ENCODE results near the gene ARHGEF39. TPM values are rescaled to one million over a fixed set of nuclear protein-coding genes. Genes with fewer than 3 reads are reported as not detected.

The ARHGEF39 gene
- total RNA-seq, 1 experiment from 2014 or later, result 2.5 TPM

- DNase-seq (ENCODE audit: low spot score), result no peak
These were observed 10.9 kb upstream of the ARHGEF39 start for GRCh38 chr9:35675732-35676392.

- DNase-seq (ENCODE audit: low spot score), result no peak
These were observed 10.2 kb upstream of the ARHGEF39 start for GRCh38 chr9:35675204-35675603.

- no peak for DNase-seq (ENCODE audit: low spot score)
These were observed 9.0 kb upstream of the ARHGEF39 start for GRCh38 chr9:35674025-35674361.

- no peak for DNase-seq (ENCODE audit: low spot score)
These were observed 8.4 kb upstream of the ARHGEF39 start, which contains the start of gene CA9 for GRCh38 chr9:35673132-35674024. Gene CA9, plus strand, starts transcription at chr9:35673928. Its CDS starts 32 bp downstream, at chr9:35673960.

GRCh38 chr9:35669331-35670145 lies 4.5 kb upstream of the ARHGEF39 start:
- peak; percentile 69 for DNase-seq (ENCODE audit: low spot score)

GRCh38 chr9:35667939-35668338 lies 2.9 kb upstream of the ARHGEF39 start:
- no peak for DNase-seq (ENCODE audit: low spot score)

- no peak for DNase-seq (ENCODE audit: low spot score)
These were observed 1.6 kb upstream of the ARHGEF39 start for GRCh38 chr9:35666549-35666948.

- no peak for DNase-seq (ENCODE audit: low spot score)
These were observed 1.1 kb upstream of the ARHGEF39 start for GRCh38 chr9:35666045-35666444.

- DNase-seq (ENCODE audit: low spot score), result no peak
These were observed 450 bp upstream of the ARHGEF39 start for GRCh38 chr9:35665471-35665818.

- DNase-seq (ENCODE audit: low spot score), result no peak
These were observed 2.6 kb downstream of the ARHGEF39 start for GRCh38 chr9:35662437-35662836.

GRCh38 chr9:35661756-35662350 lies 3.1 kb downstream of the ARHGEF39 start:
- DNase-seq (ENCODE audit: low spot score), result no peak

- peak; percentile 32 for DNase-seq (ENCODE audit: low spot score)
These were observed 4.0 kb downstream of the ARHGEF39 start for GRCh38 chr9:35660966-35661415.

- peak; percentile 74 for DNase-seq (ENCODE audit: low spot score)
These were observed 5.7 kb downstream of the ARHGEF39 start for GRCh38 chr9:35659340-35659739.

- DNase-seq (ENCODE audit: low spot score), result no peak
These were observed 6.1 kb downstream of the ARHGEF39 start for GRCh38 chr9:35658968-35659220.

GRCh38 chr9:35658137-35658967 lies 6.6 kb downstream of the ARHGEF39 start, which contains the start of gene CCDC107:
Gene CCDC107, plus strand, starts transcription at chr9:35658292. Its CDS starts 88 bp downstream, at chr9:35658380.
- peak; percentile 63 for DNase-seq (ENCODE audit: low spot score)

GRCh38 chr9:35657546-35658136 lies 7.4 kb downstream of the ARHGEF39 start, which contains the start of gene RMRP:
Gene RMRP, minus strand, starts transcription at chr9:35658019.
- peak; percentile 96 for DNase-seq (ENCODE audit: low spot score)

GRCh38 chr9:35656831-35657545 lies 8.0 kb downstream of the ARHGEF39 start:
- peak; percentile 45 for DNase-seq (ENCODE audit: low spot score)

- no peak for DNase-seq (ENCODE audit: low spot score)
These were observed 8.6 kb downstream of the ARHGEF39 start for GRCh38 chr9:35656348-35656747.

GRCh38 chr9:35653611-35654010 lies 11.4 kb downstream of the ARHGEF39 start:
- no peak for DNase-seq (ENCODE audit: low spot score)

- DNase-seq (ENCODE audit: low spot score), result no peak
These were observed 12.2 kb downstream of the ARHGEF39 start for GRCh38 chr9:35652829-35653209.

All from A172 (cell line).